Esophagus squamous epithelium (tissue), 4 donors: ENCODE data around the gene STRADB.

Source experiments
- CTCF ChIP-seq, 6 experiments: fragments of 450-650 bp in 4 of 6; fragments of 200-600 bp in 2 of 6; sonication (generic) in 2 of 6; IDR thresholded peaks; one replicate each; pipeline ENCODE4 v1.5.1; 2016 to 2019; ENCODE audit warnings: antibody characterized with exemption in 6 of 6, mild to moderate bottlenecking in 4 of 6, moderate library complexity in 4 of 6
- POLR2A ChIP-seq, 4 donors: fragments of 450-650 bp; IDR thresholded peaks; one replicate each; pipeline ENCODE4 v1.6.1; 2017; ENCODE audit warnings: antibody characterized with exemption in 4 of 4, mild to moderate bottlenecking in 4 of 4, moderate library complexity in 3 of 4

GRCh38 chr2:201517094-201517493 lies 65.6 kb downstream of the STRADB start:
- TF ChIP-seq CTCF (IDR thresholded peaks at IDR 0.05) (no peak), POLR2A (IDR thresholded peaks at IDR 0.05) (no peak)
